Lung (tissue), 12 donors: ENCODE results near the gene S1PR3. TPM values are rescaled to one million over a fixed set of nuclear protein-coding genes. Genes with fewer than 3 reads are reported as not detected.

Experiments
- ATAC-seq: fragments of 200-7000 bp; cut with Tn5 transposase; one replicate; pipeline ENCODE4 v1.9.1; 2020; ENCODE audit warnings: moderate number of reproducible peaks; ENCODE audit not compliant: insufficient read depth, low FRiP score
- DNase-seq, 3 donors: peaks; one replicate each; pipeline ENCODE4 v3.0.0-alpha.2; 2013 to 2017
- H3K27ac ChIP-seq, 2 donors: one replicate each; pipeline ENCODE4 v1.5.1; 2013; ENCODE audit warnings: mild to moderate bottlenecking in 2 of 2, moderate library complexity in 2 of 2, control low read depth in 1 of 2, inconsistent platforms in 1 of 2, low read depth in 1 of 2, low read length in 1 of 2
- H3K27me3 ChIP-seq, 3 donors: one replicate each; pipeline ENCODE4 v1.5.1; 2013; ENCODE audit warnings: low read length in 2 of 3; ENCODE audit not compliant: control insufficient read depth in 3 of 3, insufficient read depth in 3 of 3
- H3K36me3 ChIP-seq, 4 donors: one replicate each; pipeline ENCODE4 v1.5.1; 2013; ENCODE audit warnings: low read length in 4 of 4, mild to moderate bottlenecking in 1 of 4, moderate library complexity in 1 of 4; ENCODE audit not compliant: control insufficient read depth in 4 of 4, insufficient read depth in 4 of 4
- H3K4me1 ChIP-seq, 5 donors: one replicate each; pipeline ENCODE4 v1.5.1; 2013; ENCODE audit warnings: low read length in 5 of 5, mild to moderate bottlenecking in 2 of 5, moderate library complexity in 1 of 5; ENCODE audit not compliant: control insufficient read depth in 5 of 5, insufficient read depth in 5 of 5
- H3K4me3 ChIP-seq: one replicate; pipeline ENCODE4 v1.5.1; 2013; ENCODE audit warnings: mild to moderate bottlenecking, control low read depth, moderate library complexity
- H3K9ac ChIP-seq, 2 donors: one replicate each; pipeline ENCODE4 v1.5.1; 2013; ENCODE audit warnings: low read length in 2 of 2, control low read depth in 1 of 2; ENCODE audit not compliant: insufficient read depth in 1 of 2
- H3K9me3 ChIP-seq, 4 donors: one replicate each; pipeline ENCODE4 v1.5.1; 2013; ENCODE audit warnings: low read length in 3 of 4, mild to moderate bottlenecking in 1 of 4, moderate library complexity in 1 of 4; ENCODE audit not compliant: control insufficient read depth in 4 of 4, insufficient read depth in 3 of 4
- CTCF ChIP-seq: IDR thresholded peaks from 2 replicates; pipeline ENCODE4 v1.5.1; 2012; ENCODE audit warnings: mild to moderate bottlenecking; ENCODE audit errors: control extremely low read depth, extremely low read depth
- WGBS, 2 donors: extraction: QIAGEN DNeasy Blood & Tissue Kit; methylation state at CpG; one replicate each; pipeline ENCODE4 v1.1.7; 2013; 5-methylcytosine and 5-hydroxymethylcytosine counted together
- polyA plus RNA-seq, 2 donors: library from polyadenylated mRNA; stranded (reverse); fragments of 200-250 nt; gene quantifications; one replicate each; pipeline ENCODE4 v1.2.1, GENCODE V29; 2013
- total RNA-seq, 2 donors: library from RNA; depleted of rRNA in 1 of 2; stranded (reverse); fragments of >200 nt in 1 of 2; gene quantifications; one replicate each; pipeline ENCODE4 v1.2.1, GENCODE V29; 2014 to 2021
- donor health status: control.
- donor health status: control.
- donor health status: Bipolar disorder and iron deficiency.
- donor health status: healthy.
- donor health status: DM: yes; HTN: yes; CAD: no.

The S1PR3 gene
- total and polyA plus RNA-seq, 4 donors, result 2.8 to 38.7 (median 14.3) TPM

- no peaks in the 10 kb centered on the region for H3K27me3 ChIP-seq
- H3K9me3 ChIP-seq, result no peaks in the 10 kb centered on the region
- DNase-seq (no peak), ATAC-seq (no peak)
- no peak overlapping the region for H3K4me3 ChIP-seq
- H3K4me1 ChIP-seq, result peaks cover 0 to 18% (median 4%) of the 10 kb centered on the region in 5 donors
- 81 to 83% methylated on average over 10 of the region's 10 CpGs for WGBS, 2 donors
- H3K9ac ChIP-seq, result no peak overlapping the region
- no peak for TF ChIP-seq CTCF
- no peak overlapping the region for H3K27ac ChIP-seq
- peaks cover 0 to 19% (median 9%) of the 10 kb centered on the region in 4 donors for H3K36me3 ChIP-seq
Measured at GRCh38 chr9:89010056-89010455, 18.8 kb downstream of the S1PR3 start.

- peaks cover 0 to 19% (median 4%) of the 10 kb centered on the region in 5 donors for H3K4me1 ChIP-seq
- H3K36me3 ChIP-seq, result peaks cover 0 to 14% (median 7%) of the 10 kb centered on the region in 4 donors
- H3K4me3 ChIP-seq, result no peak overlapping the region
- H3K9ac ChIP-seq, result no peak overlapping the region
- DNase-seq (no peak), ATAC-seq (no peak)
- TF ChIP-seq CTCF, result no peak
- 77 to 78% methylated on average over 6 of the region's 6 CpGs for WGBS, 2 donors
- no peaks in the 10 kb centered on the region for H3K9me3 ChIP-seq
- no peak overlapping the region for H3K27ac ChIP-seq
- H3K27me3 ChIP-seq, result no peaks in the 10 kb centered on the region
Measured at GRCh38 chr9:89010526-89011111, 19.4 kb downstream of the S1PR3 start.

- H3K27ac ChIP-seq, result no peak overlapping the region
- TF ChIP-seq CTCF, result no peak
- peaks cover 0 to 8% (median 0%) of the 10 kb centered on the region in 5 donors for H3K4me1 ChIP-seq
- ATAC-seq (no peak), DNase-seq (no peak)
- H3K9me3 ChIP-seq, result no peaks in the 10 kb centered on the region
- H3K36me3 ChIP-seq, result peaks cover 0 to 9% (median 4%) of the 10 kb centered on the region in 4 donors
- no peaks in the 10 kb centered on the region for H3K27me3 ChIP-seq
- no peak overlapping the region for H3K4me3 ChIP-seq
- no peak overlapping the region for H3K9ac ChIP-seq
- WGBS, 2 donors, result 94 to 97% methylated on average over 2 of the region's 2 CpGs
Measured at GRCh38 chr9:89011683-89012082, 20.4 kb downstream of the S1PR3 start.
